ENCODE results near the gene TTC7B.
"Not testable (repeated sequence)": the region's sequence is repeated elsewhere in the genome, so short reads cannot be mapped to it uniquely, and the experiment has no call there.

TTC7B gene

DNA sequence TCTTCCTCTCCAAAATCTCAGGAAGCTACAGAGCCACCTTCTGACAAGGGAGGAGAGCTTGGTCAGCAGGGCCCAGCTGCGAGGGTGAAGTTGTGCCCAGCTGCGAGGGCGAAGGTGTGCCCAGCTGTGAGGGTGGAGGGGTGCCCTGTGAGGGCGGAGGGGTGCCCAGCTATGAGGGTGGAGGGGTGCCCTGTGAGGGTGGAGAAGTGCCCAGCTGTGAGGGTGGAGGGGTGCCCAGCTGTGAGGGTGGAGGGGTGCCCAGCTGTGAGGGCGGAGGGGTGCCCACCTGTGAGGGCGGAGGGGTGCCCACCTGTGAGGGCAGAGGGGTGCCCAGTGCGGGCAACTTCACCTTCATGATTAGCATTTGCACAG is 20.4 kb upstream of the TTC7B start:
- H3K4me3 ChIP-seq (ENCODE audit: low read length): no peak overlapping the region
- no peak for DNase-seq (ENCODE audit: low read depth, low spot score)

DNA sequence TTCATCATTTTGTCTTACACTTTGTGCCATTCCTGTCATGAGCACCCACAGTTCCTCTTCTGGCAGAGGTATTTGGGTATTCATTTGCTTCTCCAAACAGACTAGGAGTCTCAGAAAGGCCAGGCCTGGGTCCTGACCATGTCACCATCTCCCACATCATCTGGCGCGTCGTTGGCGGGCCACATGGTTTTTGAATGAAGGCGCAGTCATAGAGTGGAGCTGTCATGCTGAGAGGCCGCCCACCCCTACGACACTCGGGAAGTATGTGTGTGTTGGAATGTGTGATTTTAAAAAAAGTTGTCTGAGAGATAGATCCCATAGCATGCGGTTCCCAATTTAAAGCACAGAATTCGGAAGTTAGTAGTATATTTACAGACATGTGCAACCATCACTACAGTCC is 15.6 kb upstream of the TTC7B start:
- DNase-seq (ENCODE audit: low read depth, low spot score): no peak
- no peak overlapping the region for H3K4me3 ChIP-seq (ENCODE audit: low read length)

DNA sequence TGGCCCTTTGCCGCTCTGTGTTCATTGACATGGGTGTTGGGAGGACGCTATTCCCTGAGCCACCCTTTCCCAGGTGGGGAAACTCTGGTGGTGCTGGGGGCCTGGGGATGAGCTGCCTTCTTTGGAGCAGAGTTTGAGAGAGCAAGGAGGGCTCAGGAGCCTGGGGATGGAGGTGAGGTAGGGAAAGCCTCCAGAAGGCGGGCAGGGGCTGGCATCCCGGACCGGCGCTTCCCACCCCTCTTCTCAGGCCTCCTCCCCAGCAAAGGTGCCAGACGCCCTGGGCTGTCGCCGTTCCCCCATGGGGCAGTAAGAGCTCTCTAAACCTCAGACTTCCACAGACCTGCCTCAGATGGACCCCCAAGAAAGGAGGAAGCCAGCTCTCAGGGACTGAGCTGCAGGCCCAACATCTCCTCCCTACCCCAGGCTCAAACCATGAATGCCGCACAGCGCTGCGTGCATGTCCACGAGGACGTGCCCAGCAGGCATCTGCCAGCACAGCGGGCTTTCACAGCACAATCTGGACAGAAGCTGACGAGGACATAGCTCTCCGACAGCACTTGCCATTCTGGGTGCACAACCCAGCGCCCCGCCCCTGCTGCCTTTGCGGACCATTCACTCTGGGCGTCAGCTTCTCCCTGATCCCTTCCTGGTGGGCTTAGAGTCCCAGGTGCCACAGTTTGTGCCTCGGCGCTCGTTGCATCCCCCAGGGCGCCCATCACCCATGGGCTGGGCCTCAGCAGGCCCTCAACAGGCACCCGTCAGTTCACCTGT is 14.9 kb upstream of the TTC7B start:
- no peak for DNase-seq (ENCODE audit: low read depth, low spot score)
- no peak overlapping the region for H3K4me3 ChIP-seq (ENCODE audit: low read length)

DNA sequence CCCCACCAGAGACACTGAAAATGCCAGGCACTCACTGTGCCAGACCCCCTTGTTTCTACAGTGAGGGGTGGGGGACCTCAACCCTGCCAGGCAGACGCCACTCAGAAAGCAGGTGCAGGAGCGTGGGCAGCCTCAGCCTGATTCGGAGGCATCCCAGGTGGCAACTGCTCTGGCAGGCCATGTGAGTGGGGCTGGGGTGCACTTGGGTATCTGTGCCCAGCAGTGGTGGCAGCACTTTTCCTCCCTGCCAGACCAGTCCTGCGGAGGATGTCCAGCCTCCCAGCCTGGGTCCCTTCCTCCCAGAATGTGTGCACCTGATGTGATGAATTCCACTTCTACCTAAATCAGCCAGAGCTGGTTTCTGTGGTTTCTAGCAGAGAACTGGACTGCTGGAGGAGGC is 13.4 kb upstream of the TTC7B start:
- no peak for DNase-seq (ENCODE audit: low read depth, low spot score)
- H3K4me3 ChIP-seq (ENCODE audit: low read length): no peak overlapping the region

DNA sequence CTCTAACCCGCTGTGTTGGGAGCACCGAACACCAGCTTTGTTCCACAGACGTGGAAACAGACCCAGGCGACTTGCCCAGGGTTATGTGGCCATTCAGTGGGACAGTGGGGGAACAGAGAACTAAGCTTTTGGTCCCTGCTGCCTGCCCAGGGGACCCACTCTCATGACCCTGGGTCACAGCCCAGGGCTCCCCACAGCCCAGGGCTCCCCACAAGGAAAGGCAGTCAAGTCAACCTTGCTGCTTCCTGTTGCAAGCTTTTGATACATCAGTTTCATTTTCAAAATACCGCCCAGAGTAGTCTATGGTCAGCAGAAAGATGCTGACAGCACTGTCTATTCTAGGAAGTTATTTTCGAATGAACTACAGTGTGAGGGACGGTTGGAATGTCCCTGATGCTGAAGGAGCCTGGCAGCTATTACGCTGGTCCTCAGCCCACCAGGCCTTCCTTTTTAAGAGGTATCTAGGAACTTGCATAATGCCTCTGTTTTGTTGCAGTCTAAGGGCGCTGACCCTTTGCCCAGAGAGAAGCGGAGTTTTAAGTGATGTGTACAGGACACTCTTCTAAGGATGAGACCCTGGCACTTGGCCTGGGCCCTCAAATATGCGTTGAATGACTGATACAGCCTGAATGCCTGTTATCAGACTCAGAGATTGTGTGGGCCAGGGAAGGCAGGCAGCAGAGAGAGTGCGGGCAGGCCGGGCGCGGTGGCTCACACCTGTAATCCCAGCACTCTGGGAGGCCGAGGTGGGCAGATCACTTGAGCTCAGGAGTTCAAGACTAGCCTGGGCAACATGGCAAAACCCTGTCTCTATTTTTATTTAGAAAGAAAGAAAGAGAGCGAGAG is 12.6 kb upstream of the TTC7B start:
- H3K4me3 ChIP-seq (ENCODE audit: low read length): peak overlapping the region; percentile 29; the same call in 1 of the 2 replicates
- no peak for DNase-seq (ENCODE audit: low read depth, low spot score)

DNA sequence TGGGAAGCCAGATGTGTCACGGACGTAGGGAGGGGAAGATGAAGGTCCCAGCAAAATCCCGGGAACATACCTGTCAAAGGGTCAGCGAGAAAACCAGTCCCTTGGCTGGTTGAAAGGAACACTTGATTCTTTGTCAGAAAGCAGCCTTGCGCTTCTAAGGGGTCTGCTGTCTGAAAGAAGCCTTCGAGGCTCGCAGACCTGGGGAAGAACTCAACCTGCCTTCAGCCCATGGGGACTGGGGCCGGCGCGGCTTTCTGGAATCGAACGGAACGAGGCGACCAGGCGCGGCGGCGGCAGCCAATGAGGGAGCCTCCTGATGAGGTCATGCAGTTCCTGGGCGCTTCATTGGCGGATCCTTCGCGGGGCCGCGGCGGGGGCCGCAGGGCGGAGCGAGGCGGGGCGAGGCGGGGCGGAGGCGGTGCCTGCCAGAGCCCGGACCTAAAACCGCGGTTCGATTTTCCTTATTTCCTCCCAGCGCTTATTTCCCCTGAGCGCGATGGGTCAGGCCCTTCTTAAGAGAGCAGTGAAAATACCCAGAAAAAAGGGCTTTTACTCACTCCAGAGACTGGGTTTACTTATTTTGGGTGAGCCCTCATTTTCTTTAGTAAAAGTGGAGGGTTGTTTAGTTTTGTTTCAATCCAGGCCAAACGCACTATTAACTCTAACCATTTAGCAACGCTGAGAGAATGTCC is 11.8 kb upstream of the TTC7B start:
- DNase-seq (ENCODE audit: low read depth, low spot score): peak; percentile 80
- peak overlapping the region; percentile 40 for H3K4me3 ChIP-seq (ENCODE audit: low read length)

DNA sequence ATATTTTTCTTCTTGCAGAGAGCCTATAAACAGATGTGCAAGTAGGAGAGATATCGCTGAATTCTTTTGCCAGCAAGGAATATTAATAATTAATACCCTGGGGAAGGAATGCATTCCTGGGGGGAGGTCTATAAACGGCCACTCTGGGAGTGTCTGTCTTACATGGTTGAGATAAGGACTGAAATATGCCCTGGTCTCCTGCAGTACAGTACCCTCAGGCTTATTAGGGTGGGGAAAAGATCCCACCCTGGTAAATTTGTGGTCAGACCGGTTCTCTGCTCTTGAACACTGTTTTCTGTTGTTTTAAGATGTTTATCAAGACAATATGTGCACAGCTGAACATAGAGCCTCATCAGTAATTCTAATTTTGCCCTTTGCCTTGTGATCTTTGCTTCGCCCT is 7.3 kb upstream of the TTC7B start:
- not testable (repeated sequence) for H3K4me3 ChIP-seq (ENCODE audit: low read length); DNase-seq (ENCODE audit: low read depth, low spot score)

DNA sequence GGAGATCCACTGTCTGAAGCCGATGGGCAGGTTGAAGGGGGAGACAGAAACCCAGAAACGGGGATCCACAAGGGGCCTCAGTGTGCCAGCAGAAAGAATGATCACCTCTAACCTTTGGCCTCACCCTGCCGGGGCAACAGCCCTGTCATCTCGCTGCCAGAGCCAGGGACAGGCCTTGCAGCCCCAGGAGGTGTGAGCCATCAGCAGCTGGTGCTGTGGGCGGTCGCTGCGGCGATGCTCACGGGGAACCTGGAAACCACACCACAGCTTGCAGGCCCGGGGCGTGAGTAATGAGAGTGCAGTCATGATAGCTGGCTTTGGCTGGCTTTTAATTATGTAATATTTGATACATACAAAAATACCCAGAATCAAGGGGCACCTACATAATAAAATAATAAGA is 4.7 kb upstream of the TTC7B start:
- peak; percentile 57 for DNase-seq (ENCODE audit: low read depth, low spot score)

DNA sequence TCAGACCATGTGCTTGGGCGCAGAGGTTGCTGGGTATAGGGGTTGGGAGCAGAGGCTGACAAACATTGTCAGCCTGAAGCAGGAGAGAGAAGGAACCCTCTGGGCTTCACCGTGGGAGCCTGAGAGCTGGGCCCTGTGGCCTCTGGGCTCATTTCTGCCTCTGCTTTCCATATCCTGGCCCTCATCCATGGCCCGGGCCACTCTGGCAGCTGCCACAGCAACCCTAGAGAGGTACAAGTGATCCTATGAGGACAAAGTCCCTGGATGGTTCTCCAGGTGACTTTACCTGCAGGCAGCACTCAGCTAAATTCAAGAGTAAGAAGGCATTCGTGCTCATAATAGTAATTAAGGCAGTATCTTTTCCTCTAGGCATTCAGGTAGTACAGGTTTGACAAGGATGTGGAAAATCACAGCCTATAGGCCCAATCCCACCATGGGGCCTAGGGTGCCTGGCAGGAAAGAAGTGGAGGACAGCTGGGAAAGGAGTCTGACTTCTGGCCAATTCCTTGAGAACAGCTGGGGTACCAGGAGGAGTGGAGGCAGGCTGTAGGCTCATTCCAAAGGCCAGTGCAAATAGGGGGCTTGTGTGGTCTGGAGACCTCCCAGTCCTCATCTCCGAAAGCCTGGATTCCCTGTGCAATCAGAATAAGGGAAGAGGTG is 3.6 kb upstream of the TTC7B start:
- H3K4me3 ChIP-seq (ENCODE audit: low read length): no peak overlapping the region
- no peak for DNase-seq (ENCODE audit: low read depth, low spot score)

More for the DNA sequence above, 4.7 kb upstream of the TTC7B start:
- no peak overlapping the region for H3K4me3 ChIP-seq (ENCODE audit: low read length)

DNA sequence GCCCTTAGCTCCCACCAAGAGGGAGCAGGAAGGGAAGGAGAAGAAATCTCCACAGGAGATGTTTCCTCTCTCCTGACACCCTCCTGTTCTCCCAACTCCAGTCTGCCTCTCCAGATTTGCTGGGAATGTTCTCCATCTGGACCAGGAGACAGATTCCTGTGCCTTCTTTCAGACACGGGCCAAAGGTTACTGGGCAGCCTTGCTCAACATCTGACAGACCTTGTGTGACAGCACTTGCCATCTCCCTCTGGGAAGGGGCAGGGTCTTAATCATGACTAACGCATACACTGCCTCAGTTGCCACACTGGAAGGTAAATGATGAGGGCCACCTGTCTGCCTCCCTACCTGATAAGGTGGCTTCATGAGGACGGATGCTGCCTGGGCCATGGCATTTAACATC is 2.5 kb upstream of the TTC7B start:
- no peak for DNase-seq (ENCODE audit: low read depth, low spot score)
- H3K4me3 ChIP-seq (ENCODE audit: low read length): no peak overlapping the region

DNA sequence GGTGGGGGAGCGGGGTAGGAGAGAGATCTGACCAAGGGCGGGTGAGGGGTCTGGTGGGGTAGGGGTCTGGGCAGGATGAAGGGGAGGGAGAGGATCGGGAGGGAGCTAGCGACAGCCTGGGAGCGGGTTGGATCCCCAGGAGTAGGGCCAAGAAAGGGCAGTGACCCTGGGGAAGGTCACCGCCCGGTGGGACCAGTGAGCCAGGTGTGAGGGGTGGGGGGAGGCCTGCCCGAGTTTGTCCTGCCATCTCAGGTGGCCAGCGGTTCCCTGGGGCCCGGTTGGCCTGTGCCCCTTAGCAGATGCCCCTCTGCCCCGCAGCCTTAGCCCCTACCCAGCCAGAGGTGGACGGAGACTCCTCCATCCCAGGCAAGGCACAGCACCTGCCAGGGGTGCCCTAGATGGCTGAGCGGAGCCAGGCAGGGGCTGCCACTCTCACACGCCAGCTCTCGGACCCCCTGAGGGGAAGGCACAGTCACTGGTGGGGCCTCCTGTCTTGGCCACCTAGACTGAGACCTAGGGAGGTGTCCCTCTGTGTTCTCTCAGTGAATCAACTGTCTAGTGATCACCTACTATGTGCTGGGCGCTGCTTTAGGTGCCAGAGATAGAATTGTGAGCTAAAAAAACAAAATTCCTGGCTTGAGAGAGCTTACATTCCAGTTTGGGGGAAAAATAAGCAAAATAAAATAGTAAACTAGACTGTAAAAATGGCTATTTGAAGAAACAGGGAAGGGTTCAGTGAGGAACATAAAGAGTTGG is 629 bp upstream of the TTC7B start:
- H3K4me3 ChIP-seq (ENCODE audit: low read length): peak overlapping the region; percentile 21
- DNase-seq (ENCODE audit: low read depth, low spot score): no peak

DNA sequence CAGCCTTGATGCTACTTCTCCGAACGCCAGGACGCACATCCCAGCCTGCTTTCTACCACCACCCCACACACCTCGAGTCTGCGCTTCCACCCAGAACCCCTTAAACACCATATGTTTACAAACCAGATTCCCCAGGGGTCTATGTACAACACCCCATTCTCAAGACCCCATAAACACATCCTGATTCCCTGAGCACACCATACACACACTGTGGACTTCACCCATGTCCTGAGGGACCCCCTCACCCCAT is 733 bp downstream of the TTC7B start:
- DNase-seq (ENCODE audit: low read depth, low spot score): no peak
- H3K4me3 ChIP-seq (ENCODE audit: low read length): peak overlapping the region; percentile 53

DNA sequence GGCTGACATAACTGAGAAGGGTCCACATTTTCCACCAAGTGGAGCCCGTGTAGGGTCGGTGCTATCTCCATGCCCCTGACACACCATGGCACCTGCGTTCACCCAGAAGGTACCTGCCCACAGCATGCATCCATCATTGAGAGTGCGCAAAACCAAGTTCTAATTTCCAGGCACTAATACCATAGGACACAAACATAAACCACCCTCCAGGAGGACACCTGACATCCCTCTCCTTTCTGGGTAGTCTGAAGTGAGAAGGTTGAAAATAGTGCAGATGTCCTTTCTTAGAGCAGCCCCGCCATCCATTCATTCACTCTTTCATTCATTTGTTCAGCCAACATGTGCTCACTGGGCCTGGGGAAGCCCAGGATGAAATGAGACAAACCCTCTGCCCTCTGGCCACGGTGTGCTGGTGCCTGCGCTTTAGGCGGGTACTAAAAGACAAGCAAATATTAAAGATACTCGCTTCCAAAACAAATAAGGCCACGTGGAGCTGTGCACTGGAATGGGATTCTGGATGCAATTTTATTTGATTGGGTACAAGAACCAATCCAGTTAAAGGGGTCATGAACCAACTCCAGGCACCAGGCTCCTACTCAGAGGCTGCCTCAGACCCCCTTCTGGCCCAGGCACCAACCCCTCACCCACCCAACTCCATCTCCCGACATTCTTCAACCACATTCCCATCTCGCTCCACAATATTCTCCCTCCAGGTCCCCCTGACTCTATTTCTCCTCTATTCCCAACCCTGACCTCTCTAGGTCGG is 1.2 kb downstream of the TTC7B start:
- DNase-seq (ENCODE audit: low read depth, low spot score): no peak
- H3K4me3 ChIP-seq (ENCODE audit: low read length): peak overlapping the region; percentile 53

DNA sequence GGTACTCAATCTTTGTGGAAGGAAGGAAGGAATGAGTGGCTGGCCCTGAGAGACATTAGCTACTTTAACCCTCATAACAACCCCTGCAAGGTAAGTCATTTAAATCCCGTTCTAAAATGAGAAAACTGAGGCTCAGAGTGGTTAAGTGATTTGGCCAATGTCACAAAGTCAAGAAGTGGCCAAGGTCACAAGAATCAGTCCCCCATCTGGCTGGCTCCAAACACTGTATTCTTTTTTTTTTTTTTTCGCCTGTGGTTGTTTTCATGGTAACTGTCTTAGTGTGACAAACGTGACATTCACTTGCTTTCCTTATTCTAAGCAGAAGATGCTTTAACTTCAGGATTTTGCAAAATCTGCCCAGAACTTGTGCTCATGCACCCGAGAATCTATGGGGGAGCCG is 2.8 kb downstream of the TTC7B start:
- no peak for DNase-seq (ENCODE audit: low read depth, low spot score)
- no peak overlapping the region for H3K4me3 ChIP-seq (ENCODE audit: low read length)

DNA sequence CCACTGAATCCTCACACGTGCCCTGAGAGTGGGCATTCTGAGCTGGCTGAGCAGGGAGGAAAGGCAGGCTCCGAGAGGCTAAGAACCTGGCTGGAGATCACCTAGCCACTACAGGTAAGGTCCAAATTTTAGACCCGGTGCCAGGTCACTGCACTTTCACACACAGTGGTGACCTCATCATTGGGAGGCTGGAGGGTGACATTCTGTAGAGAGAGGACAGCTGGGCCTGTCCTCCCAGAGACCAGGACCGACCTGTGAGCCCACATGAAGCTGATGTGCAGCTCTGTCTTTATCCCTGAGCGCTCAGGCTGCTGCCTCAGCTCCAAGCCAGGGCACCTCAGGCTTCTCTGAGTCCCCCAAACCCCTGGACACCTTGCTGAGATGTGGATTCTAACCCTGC is 4.1 kb downstream of the TTC7B start:
- no peak for DNase-seq (ENCODE audit: low read depth, low spot score)
- H3K4me3 ChIP-seq (ENCODE audit: low read length): no peak overlapping the region

DNA sequence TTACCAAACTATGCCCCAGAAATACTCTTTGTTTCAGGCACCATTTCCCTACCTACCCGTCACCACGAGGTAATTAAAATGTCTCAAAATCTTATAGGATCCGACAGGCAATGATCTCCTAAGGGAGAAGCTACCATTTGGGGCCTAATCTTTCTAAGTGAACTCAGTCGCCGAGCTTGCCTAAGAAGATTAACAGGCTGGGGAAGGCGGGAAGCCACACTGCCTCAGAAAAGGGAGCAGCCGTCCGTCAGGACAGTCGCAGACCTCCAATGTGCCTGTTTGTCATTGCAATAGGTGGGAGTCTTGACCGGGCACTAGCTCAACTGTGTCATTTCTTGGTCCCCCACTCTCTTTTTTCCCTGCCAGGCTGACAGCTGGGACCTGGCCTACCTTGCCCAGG is 4.6 kb downstream of the TTC7B start:
- no peak overlapping the region for H3K4me3 ChIP-seq (ENCODE audit: low read length)
- DNase-seq (ENCODE audit: low read depth, low spot score): no peak

DNA sequence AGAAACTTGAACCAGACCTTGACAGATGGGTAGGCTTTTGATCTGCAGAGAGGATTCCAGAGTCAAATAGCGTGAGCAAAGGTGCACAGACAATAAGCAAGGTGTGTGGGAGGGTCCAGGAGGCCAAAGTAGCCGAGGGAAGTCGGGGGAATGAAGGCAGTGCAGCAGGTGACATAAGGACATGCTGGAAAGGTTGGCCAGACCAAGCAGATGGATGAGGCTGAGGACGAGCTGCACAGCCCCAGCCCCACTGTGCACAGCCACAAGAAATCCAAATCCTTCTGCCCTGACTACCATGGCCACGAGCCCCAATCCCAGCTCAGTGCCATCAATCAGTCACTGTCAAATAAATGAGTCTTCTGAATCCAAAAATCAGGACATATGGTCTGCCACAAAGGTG is 5.4 kb downstream of the TTC7B start:
- H3K4me3 ChIP-seq (ENCODE audit: low read length): no peak overlapping the region
- DNase-seq (ENCODE audit: low read depth, low spot score): no peak

DNA sequence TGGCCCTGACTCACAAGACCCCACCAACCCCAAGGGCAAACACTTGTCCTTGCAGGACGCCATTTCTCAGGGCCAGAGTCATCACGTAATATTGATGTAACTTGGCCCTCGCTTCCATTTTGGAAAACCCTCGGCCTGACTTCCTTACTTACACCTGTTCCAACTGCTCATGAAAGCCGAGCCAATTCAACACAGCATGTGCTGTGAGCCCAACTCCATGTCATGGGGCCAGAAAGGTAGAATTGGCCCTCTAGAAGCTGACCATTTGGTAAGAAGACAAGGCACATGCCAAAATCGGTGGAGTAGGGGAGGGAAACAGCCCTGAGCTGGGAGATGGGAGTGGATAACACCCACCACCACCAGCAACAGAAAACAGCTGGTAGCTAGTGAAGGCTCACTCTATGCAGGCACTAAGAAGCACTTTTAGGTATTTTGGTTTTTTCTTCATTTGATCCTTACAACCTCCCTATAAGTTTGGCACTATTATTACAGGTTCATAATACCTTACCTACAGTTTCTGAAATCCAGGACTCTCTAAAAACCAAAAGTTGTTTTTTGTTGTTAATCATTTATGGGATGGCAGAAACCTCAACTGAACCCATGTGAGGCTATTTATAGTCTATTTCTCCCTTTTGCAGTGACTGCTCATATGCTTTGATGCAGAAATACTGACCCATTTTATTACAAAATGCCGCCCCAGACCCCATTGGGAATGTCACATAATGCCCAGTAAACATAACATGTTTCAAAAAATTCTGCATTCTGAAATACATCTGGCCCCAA is 6.5 kb downstream of the TTC7B start:
- no peak for DNase-seq (ENCODE audit: low read depth, low spot score)
- H3K4me3 ChIP-seq (ENCODE audit: low read length): no peak overlapping the region
